ENCODE measurements around the gene HNRNPM.

DNA sequence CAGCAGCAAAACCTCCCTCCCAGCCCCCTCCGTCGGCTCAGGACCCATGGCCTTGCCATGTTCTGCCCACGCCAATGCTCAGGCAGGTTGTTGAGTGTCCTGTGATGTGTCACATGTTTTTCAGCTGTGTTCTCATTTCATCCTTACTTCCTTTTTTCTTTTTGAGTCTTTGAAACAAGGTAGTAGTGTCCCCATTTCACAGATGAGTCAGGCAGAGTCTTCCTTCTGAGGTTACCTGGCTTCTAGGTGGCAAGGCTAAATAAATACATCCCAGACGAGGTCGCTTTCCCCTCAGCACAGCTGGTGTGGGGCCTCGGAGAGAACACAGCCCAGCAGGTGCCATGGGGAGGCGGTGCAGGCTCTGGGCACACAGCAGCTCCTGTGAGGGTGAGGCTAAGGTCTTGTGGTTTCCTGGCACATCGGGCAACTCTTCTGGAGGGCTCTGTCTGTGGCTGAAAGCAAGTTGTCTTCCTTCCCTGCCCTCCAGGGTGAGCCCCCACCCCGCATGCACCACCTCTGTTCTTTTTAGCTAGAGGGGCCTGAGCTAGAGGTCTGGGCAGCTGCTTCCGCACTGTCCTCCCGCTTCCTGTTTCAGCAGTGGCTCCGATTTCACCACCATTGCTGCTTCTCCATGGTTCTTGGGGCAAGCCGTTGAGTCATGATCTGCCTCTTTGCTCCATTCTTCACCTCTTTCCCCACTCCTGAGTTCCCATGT is 42.5 kb downstream of the HNRNPM start:
- TF ChIP-seq, protein P1, sequence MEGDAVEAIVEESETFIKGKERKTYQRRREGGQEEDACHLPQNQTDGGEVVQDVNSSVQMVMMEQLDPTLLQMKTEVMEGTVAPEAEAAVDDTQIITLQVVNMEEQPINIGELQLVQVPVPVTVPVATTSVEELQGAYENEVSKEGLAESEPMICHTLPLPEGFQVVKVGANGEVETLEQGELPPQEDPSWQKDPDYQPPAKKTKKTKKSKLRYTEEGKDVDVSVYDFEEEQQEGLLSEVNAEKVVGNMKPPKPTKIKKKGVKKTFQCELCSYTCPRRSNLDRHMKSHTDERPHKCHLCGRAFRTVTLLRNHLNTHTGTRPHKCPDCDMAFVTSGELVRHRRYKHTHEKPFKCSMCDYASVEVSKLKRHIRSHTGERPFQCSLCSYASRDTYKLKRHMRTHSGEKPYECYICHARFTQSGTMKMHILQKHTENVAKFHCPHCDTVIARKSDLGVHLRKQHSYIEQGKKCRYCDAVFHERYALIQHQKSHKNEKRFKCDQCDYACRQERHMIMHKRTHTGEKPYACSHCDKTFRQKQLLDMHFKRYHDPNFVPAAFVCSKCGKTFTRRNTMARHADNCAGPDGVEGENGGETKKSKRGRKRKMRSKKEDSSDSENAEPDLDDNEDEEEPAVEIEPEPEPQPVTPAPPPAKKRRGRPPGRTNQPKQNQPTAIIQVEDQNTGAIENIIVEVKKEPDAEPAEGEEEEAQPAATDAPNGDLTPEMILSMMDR (IDR thresholded peaks at IDR 0.05), result no peak
- TF ChIP-seq POLR2A (IDR thresholded peaks at IDR 0.05) (no peak), EP300 (IDR thresholded peaks at IDR 0.05) (no peak)

Measured in ovary (tissue), 3 donors.